HG03103 (cell line): ENCODE data around the gene BID.

Source experiments
- ATAC-seq: cut with Tn5 transposase; IDR thresholded peaks from one replicate; pipeline ENCODE4 v1.9.1; 2021; ENCODE audit warnings: low read depth; ENCODE audit not compliant: unreplicated experiment

BID gene

GRCh38 chr22:17743661-17744411 is 30.4 kb downstream of the BID start:
- no peak for ATAC-seq

- ATAC-seq: no peak
These were observed 31.8 kb downstream of the BID start for GRCh38 chr22:17742527-17742902.

GRCh38 chr22:17741866-17742526 is 32.3 kb downstream of the BID start:
- ATAC-seq: no peak

GRCh38 chr22:17739196-17739975 is 34.9 kb downstream of the BID start:
- ATAC-seq: no peak

GRCh38 chr22:17738386-17739128 is 35.7 kb downstream of the BID start:
- ATAC-seq: no peak

- ATAC-seq: no peak
These were observed 40.1 kb downstream of the BID start for GRCh38 chr22:17734187-17734586.

GRCh38 chr22:17733466-17733865 is 40.8 kb downstream of the BID start:
- ATAC-seq: no peak

- ATAC-seq: no peak
These were observed 41.9 kb downstream of the BID start for GRCh38 chr22:17732251-17732854.

- ATAC-seq: no peak
These were observed 44.7 kb downstream of the BID start for GRCh38 chr22:17729561-17729960.

GRCh38 chr22:17728786-17729185 is 45.5 kb downstream of the BID start:
- no peak for ATAC-seq

GRCh38 chr22:17726928-17727897 is 47.1 kb downstream of the BID start:
- ATAC-seq: no peak

- ATAC-seq: no peak
These were observed 48.0 kb downstream of the BID start for GRCh38 chr22:17726006-17726927.

- ATAC-seq: no peak
These were observed 48.8 kb downstream of the BID start for GRCh38 chr22:17725500-17725796.

GRCh38 chr22:17724678-17725499 is 49.4 kb downstream of the BID start:
- ATAC-seq: no peak

GRCh38 chr22:17724241-17724640 is 50.0 kb downstream of the BID start:
- no peak for ATAC-seq

GRCh38 chr22:17719911-17720310 is 54.4 kb downstream of the BID start:
- no peak for ATAC-seq

- no peak for ATAC-seq
These were observed 56.6 kb downstream of the BID start for GRCh38 chr22:17717708-17718107.

GRCh38 chr22:17716529-17716928 is 57.7 kb downstream of the BID start:
- ATAC-seq: no peak
